ENCODE results near the gene ERCC4. TPM values are rescaled to one million over a fixed set of nuclear protein-coding genes. Genes with fewer than 3 reads are reported as not detected.

The ERCC4 gene
- total RNA-seq, 1 donor from 2014 or later, result 11.4 TPM

DNA sequence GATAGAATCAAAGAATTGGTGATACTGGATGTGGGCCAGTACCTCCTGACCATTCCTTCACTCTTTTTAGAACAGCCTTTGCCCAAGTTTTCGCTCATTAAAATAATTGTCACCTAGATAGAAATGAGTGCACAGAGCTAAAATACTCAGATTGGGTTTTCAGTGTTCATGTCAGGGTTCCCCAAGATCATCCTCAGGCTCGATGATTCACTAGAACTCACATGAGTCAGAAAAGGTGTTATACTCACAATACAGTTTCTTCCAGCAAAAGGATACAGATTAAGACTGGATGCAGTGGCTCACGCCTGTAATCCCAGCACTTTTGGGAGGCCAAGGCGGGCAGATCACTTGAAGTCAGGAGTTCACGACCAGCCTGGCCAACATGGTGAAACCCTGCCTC lies 19.9 kb downstream of the ERCC4 start:
- Histone ChIP-seq H3K27me3 (no peaks in the 10 kb centered on the region), H2AFZ (replicated peaks) (no peak overlapping the region), H3K4me3 (no peak overlapping the region), H3K36me3 (peaks cover 11% of the 10 kb centered on the region), H3F3A (ENCODE audit: low read depth) (peaks cover 7% of the 10 kb centered on the region), H3K4me1 (no peaks in the 10 kb centered on the region), H3K4me2 (no peak overlapping the region), H4K20me1 (ENCODE audit: low read depth) (no peaks in the 10 kb centered on the region), H3K27ac (no peak overlapping the region), H3K9me3 (ENCODE audit: low read depth) (no peaks in the 10 kb centered on the region), H3K79me2 (ENCODE audit: low read depth) (no peaks in the 10 kb centered on the region), H3K9ac (no peak overlapping the region)
- H3K4me1 Mint-ChIP-seq, result peaks cover 5% of the 10 kb centered on the region
- DNase-seq (ENCODE audit: low spot score), result no peak
- no peaks in the 10 kb centered on the region for H3K9me3 Mint-ChIP-seq
- TF ChIP-seq EZH2phosphoT487 (IDR thresholded peaks at IDR 0.05), result no peak
- TF ChIP-seq, protein P1, sequence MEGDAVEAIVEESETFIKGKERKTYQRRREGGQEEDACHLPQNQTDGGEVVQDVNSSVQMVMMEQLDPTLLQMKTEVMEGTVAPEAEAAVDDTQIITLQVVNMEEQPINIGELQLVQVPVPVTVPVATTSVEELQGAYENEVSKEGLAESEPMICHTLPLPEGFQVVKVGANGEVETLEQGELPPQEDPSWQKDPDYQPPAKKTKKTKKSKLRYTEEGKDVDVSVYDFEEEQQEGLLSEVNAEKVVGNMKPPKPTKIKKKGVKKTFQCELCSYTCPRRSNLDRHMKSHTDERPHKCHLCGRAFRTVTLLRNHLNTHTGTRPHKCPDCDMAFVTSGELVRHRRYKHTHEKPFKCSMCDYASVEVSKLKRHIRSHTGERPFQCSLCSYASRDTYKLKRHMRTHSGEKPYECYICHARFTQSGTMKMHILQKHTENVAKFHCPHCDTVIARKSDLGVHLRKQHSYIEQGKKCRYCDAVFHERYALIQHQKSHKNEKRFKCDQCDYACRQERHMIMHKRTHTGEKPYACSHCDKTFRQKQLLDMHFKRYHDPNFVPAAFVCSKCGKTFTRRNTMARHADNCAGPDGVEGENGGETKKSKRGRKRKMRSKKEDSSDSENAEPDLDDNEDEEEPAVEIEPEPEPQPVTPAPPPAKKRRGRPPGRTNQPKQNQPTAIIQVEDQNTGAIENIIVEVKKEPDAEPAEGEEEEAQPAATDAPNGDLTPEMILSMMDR (IDR thresholded peaks at IDR 0.05), result no peak
- TF ChIP-seq EZH2 (IDR thresholded peaks at IDR 0.05), result no peak
- H3K27ac Mint-ChIP-seq, result no peak overlapping the region
- peaks cover 21% of the 10 kb centered on the region for H3K36me3 Mint-ChIP-seq
- no peaks in the 10 kb centered on the region for H3K27me3 Mint-ChIP-seq (ENCODE audit: insufficient read depth, low read depth)
- no peak overlapping the region for H3K4me3 Mint-ChIP-seq

- DNase-seq (ENCODE audit: low spot score), result peak; percentile 34
- peaks cover 5% of the 10 kb centered on the region for H3K4me1 Mint-ChIP-seq
- H3K36me3 Mint-ChIP-seq, result peaks cover 17% of the 10 kb centered on the region
- Histone ChIP-seq H3K4me1 (no peaks in the 10 kb centered on the region), H3F3A (ENCODE audit: low read depth) (peaks cover 3% of the 10 kb centered on the region), H3K27ac (no peak overlapping the region), H3K9me3 (ENCODE audit: low read depth) (no peaks in the 10 kb centered on the region), H4K20me1 (ENCODE audit: low read depth) (no peaks in the 10 kb centered on the region), H3K4me3 (no peak overlapping the region), H3K4me2 (no peak overlapping the region), H3K9ac (no peak overlapping the region), H3K36me3 (peaks cover 9% of the 10 kb centered on the region), H3K27me3 (no peaks in the 10 kb centered on the region), H2AFZ (replicated peaks) (no peak overlapping the region), H3K79me2 (ENCODE audit: low read depth) (no peaks in the 10 kb centered on the region)
- no peaks in the 10 kb centered on the region for H3K27me3 Mint-ChIP-seq (ENCODE audit: insufficient read depth, low read depth)
- no peak overlapping the region for H3K27ac Mint-ChIP-seq
- H3K4me3 Mint-ChIP-seq, result no peak overlapping the region
- no peaks in the 10 kb centered on the region for H3K9me3 Mint-ChIP-seq
- TF ChIP-seq EZH2phosphoT487 (IDR thresholded peaks at IDR 0.05) (no peak), EZH2 (IDR thresholded peaks at IDR 0.05) (no peak)
- TF ChIP-seq, protein P1 (IDR thresholded peaks at IDR 0.05), result no peak
Observed at GRCh38 chr16:13940397-13940933, 20.5 kb downstream of the ERCC4 start.

DNA sequence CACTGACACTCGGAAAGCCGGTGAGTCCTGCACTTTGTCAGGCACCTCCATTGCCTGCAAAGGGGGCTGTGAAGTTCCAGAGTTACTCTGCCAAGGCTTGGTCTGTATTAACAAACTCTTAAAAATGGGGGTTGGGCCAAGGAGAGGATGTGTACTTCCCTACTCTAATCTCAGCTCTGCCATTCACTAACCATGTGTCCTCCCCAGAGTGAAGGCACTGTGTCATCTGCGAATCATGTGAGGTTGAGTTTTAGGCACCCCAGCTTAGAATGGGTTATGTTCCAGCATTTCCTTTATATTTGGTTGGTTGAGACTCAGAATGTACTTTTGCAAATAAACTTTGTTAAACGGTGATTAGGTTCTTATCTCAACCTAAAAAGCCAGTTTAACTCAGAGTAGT lies 24.9 kb downstream of the ERCC4 start:
- Mint-ChIP-seq H3K27me3 (ENCODE audit: insufficient read depth, low read depth) (no peaks in the 10 kb centered on the region), H3K4me3 (no peak overlapping the region), H3K4me1 (peaks cover 5% of the 10 kb centered on the region), H3K9me3 (no peaks in the 10 kb centered on the region), H3K36me3 (peaks cover 21% of the 10 kb centered on the region), H3K27ac (no peak overlapping the region)
- no peaks in the 10 kb centered on the region for H3K4me1 ChIP-seq
- no peak overlapping the region for H3K27ac ChIP-seq
- no peaks in the 10 kb centered on the region for H3K27me3 ChIP-seq
- no peak overlapping the region for H2AFZ ChIP-seq (replicated peaks)
- H3F3A ChIP-seq (ENCODE audit: low read depth), result peaks cover 3% of the 10 kb centered on the region
- H3K9me3 ChIP-seq (ENCODE audit: low read depth), result no peaks in the 10 kb centered on the region
- no peaks in the 10 kb centered on the region for H3K79me2 ChIP-seq (ENCODE audit: low read depth)
- H4K20me1 ChIP-seq (ENCODE audit: low read depth), result no peaks in the 10 kb centered on the region
- no peak overlapping the region for H3K9ac ChIP-seq
- no peak for DNase-seq (ENCODE audit: low spot score)
- H3K36me3 ChIP-seq, result no peaks in the 10 kb centered on the region
- no peak overlapping the region for H3K4me3 ChIP-seq
- no peak overlapping the region for H3K4me2 ChIP-seq
- TF ChIP-seq EZH2phosphoT487 (IDR thresholded peaks at IDR 0.05) (no peak), EZH2 (IDR thresholded peaks at IDR 0.05) (no peak)
- TF ChIP-seq, protein P1 (IDR thresholded peaks at IDR 0.05), result no peak

All from neural progenitor cell (in vitro differentiated cells).